SKM-1 (cell line): ENCODE results near the gene PMEL.
A peak's percentile ranks its signal among the peaks of the same experiment; 100 is the strongest.
"Not testable (repeated sequence)": the region's sequence is repeated elsewhere in the genome, so short reads cannot be mapped to it uniquely, and the experiment has no call there.

Experiments
- DNase-seq: peaks from one replicate; lab custom pipeline; 2025; ENCODE audit not compliant: unreplicated experiment; lab: John Stamatoyannopoulos, UW

PMEL gene

DNA sequence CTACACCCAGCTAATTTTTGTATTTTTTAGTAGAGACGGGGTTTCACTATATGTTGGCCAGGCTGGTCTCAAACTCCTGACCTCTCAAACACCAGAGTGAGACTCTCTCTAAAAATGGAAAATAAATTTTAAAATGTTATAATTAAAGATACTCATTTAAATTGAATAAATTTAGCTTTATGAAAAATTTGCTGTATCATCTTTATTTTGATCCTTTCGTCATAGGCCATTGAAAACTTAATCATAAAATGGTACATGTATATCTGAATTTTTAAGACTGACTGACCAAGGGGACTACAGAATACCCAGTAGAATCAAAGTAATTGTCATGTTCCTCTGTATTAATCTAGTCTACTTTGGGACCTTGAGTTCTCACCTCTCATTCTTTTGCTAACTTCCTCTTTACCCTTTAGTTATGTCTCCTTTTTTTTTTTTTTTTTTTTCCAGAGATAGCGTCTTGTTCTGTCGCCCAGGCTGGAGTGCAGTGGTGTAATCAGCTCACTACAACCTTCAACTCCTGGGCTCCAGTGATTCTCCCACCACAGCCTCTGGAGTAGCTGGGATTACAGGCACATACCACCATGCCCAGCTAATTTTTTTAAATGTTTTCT is 17.5 kb upstream of the PMEL start:
- no peak for DNase-seq

- peak; percentile 16 for DNase-seq
Observed at GRCh38 chr12:55982319-55982936, 16.6 kb upstream of the PMEL start.

GRCh38 chr12:55981882-55982281 is 16.0 kb upstream of the PMEL start:
- DNase-seq = not testable (repeated sequence)

DNA sequence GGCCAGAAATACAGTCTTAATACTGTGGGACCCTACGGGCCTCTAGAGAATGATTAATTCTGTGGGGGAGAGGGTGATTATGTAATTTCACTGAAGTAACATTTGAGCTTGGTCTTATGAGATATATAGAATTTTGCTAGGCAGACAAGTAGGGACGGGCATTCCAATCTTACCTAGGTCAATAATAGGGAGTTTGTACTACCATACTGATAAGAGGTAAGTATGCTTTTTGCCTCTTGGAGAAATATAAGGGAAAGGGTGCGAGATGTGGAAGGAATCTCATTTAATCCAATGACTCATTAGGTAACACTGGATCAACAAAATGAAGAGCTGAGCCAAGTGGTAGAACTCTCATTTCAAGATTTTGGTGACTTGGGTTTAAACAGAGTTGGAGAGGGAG is 13.2 kb upstream of the PMEL start:
- DNase-seq = no peak

DNA sequence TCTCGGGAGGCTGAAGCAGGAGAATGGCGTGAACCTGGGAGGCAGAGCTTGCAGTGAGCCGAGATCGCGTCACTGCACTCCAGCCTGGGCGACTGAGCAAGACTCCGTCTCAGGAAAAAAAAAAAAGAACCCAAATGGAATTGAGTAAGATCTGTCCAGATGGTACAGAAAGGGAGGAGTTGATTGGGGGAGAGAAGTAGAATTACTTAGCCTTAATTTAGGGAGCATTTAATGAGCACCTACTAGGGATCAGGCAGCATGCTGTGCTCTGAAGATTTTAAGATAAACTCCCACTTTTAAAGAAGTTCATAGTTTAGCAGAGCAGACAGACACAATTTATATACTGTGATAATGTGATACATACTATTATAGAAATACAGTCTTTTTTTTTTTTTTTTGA is 12.6 kb upstream of the PMEL start:
- no peak for DNase-seq

DNA sequence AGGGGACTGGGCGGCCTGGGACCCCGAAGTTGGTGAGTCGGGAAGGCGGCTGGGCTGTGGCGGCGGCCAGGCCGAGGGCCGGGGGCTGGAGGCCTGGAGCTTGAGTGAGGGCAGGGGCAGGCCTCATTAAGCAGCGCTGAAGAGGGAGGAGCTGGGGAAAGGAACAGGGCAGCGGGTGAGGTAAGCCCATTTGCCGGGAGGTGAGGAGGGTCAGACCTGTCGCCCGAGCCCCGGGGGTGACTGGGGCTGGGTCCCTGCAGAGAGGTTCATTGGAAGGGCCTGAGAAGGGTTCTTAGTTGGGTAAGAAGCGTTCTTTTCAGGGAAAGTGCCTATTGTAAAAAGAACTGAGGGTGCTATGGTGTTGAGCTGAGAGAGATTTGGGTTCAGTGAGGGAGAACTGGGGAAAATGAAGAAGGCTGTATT is 8.5 kb upstream of the PMEL start:
- no peak for DNase-seq

DNA sequence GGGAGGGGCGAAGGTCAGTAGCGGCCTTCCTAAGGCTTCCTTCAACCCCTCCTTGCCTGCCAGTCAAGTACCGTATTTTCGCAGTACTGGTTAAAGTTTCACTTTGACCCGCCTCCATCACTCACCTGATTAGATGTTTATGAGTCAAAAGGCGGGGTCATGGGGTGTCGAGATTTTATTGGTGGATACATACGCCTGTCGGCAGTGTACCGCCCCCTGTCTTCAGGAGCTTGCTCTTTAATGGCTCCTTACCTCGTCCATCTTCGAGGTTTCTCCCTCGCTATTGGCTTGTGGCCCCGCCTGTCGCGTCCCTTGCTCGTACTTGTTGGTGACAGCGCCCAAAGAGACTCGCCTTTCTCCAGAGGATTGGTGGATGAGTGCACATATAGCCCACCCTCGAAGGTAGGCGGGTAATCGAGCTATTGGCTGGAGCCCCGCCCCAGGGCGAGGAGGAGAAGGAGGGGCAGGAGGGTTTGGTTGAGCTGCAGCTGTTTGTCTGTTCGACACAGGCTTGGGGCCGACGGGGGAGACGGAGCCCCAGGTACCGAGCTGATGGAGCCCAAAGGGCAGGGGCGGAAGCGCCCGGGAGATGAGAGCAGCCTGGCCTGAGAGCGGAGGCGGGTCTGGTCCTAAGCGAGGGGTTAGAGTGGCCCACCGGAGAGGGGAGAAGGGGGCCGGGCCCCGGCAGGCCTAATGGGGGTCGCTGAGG is 7.9 kb upstream of the PMEL start, which contains the start of gene RAB5B:
TSS of gene RAB5B (plus strand) at position 480 of the 709 bp plus-strand sequence. CDS start 12,883 bp downstream, outside the sequence.
- DNase-seq = peak; percentile 92

GRCh38 chr12:55972911-55973598 is 7.2 kb upstream of the PMEL start:
- DNase-seq = no peak

- DNase-seq = no peak
Observed at GRCh38 chr12:55972456-55972855, 6.6 kb upstream of the PMEL start.

DNA sequence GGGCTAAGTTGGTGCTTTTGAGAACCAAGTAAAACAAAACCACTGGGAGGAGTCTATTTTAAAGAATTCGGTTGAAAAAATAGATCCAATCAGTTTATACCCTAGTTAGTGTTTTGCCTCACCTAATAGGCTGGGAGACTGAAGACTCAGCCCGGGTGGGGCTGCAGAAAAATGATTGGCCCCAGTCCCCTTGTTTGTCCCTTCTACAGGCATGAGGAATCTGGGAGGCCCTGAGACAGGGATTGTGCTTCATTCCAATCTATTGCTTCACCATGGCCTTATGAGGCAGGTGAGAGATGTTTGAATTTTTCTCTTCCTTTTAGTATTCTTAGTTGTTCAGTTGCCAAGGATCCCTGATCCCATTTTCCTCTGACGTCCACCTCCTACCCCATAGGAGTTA is 6.2 kb upstream of the PMEL start:
- DNase-seq = no peak

DNA sequence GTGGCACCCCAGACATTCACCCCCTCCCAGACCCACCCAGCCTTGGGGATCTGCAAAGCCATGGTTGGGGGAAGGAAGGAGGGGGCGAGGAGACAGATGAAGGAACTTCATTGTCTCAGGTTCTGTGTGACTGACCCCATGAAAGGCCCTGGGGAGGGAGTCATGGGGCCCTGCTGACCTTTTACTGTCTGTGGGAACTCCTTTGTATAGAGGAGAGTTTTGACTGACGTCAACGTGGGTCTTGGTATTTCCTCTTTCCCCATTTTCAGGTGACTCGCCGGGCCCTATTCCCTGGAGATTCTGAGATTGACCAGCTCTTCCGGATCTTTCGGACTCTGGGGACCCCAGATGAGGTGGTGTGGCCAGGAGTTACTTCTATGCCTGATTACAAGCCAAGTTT is 4.9 kb upstream of the PMEL start:
- no peak for DNase-seq

GRCh38 chr12:55969356-55969755 is 3.5 kb upstream of the PMEL start:
- no peak for DNase-seq

DNA sequence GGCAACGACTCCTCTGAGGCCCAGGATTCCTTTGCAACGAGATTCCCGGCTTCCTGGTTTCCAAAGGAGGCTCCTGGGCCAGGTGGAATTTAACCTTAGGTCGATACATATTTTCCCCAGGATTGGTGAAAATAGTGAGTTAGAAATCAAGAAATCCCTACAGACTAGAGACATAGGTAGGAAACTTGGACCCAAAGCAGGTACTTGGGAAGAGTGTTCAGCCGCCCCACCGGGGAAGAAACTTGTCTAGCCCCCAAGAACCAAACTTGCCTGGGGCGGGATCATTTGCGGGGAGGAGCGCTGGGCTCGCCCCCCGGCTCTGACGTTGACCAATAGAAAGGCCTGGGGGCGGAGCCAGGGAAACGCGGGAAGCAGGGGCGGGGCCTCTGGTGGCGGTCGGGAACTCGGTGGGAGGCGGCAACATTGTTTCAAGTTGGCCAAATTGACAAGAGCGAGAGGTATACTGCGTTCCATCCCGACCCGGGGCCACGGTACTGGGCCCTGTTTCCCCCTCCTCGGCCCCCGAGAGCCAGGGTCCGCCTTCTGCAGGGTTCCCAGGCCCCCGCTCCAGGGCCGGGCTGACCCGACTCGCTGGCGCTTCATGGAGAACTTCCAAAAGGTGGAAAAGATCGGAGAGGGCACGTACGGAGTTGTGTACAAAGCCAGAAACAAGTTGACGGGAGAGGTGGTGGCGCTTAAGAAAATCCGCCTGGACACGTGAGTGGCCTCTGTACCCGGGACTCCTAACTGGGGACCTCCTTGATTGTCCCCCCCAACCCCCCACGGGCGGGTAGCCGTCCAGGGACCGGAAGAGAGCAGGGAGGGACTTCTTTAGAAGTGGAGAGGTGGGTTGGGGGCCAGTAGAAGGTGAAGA is 803 bp upstream of the PMEL start, which contains the start of gene CDK2:
TSS of gene CDK2 (plus strand) at position 423 of the 874 bp plus-strand sequence. CDS start at position 602, 179 bp downstream.
- peak; percentile 40 for DNase-seq

GRCh38 chr12:55965240-55965639 is 602 bp downstream of the PMEL start:
- no peak for DNase-seq

DNA sequence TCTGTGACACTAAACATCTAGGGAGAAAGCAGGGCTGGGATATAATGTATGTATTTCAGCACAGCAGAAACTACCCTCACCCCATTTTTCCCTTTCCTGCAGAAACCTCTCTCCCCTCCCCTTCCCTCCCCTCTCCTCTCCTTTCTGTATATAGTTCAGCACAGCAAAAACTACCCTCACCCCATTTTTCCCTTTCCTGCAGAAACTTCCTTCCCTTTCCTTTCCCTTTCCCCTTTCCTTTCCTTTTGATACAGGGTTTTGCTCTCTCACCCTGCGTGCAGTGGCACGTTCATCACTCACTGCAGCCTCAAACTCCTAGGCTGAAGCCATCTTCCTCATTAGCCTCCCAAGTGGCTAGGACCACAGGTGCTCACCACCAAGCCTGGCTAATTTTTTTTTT is 2.1 kb downstream of the PMEL start:
- no peak for DNase-seq

DNA sequence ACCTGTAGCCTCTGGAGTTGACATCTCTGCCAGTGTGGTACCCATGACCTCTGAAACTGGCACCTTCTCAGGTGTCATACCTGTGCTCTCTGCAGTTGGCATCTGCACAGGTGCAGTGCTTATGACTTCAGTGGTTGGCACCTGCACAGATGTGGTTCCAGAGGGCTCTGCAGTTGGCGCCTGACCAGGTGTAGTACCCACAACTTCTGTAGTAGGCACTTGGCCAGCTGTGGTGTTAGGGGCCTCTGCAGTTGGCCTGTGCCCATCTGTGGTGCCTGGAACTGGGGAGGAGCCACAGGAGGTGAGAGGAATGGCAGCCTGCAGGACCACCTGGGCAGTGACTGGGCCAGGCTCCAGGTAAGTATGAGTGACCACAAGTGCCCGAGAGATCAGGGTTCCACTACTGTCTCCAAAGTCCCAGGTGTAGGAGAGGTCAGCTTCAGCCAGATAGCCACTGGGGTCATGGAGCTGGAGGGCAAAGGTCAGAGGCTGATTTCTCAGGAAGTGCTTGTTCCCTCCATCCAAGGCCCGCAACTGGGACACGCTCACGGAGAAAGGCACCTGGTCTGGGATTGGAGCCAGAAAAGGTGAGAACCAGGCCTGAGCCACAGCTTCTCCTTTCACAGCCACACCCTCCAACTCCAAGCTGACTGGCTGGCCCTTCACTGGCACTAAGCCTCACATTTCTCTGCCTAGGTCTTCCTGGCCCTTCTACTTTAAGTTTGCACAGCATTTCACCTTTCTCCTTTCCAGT is 8.6 kb downstream of the PMEL start:
- DNase-seq = no peak

DNA sequence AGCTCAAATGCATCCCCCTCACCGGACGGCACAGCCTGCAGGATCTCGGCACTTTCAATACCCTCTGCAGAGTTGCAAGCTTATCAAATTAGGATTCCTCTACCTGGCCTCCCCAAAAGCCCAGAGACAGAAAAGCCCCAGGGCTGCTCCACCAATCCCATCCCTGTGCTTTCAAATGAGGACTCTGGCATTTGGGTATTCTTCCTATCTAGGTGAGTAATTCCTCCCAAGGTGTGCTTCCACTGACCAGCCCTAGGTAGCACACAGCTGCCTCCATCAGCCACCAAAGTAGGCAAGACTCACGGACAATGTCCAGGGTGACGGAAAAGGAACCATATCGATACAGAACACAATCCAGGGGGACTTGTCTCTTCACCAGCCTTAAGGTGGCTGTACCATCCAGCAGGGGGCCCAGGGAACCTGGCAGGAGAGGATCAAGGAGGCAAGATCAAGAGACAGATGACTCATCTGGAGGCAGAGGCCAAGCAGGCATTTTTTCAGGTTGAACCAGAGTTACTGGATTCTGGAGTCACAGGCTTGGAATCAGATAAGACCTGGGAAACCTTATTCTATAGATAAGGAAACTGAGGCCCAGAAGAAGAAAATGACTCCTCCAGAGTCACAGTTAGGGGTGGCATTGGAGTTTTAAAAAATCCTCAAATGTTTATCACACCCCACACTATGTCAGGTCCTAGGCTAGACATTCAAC is 9.9 kb downstream of the PMEL start:
- no peak for DNase-seq

- DNase-seq = no peak
Observed at GRCh38 chr12:55955344-55955743, 10.5 kb downstream of the PMEL start.

DNA sequence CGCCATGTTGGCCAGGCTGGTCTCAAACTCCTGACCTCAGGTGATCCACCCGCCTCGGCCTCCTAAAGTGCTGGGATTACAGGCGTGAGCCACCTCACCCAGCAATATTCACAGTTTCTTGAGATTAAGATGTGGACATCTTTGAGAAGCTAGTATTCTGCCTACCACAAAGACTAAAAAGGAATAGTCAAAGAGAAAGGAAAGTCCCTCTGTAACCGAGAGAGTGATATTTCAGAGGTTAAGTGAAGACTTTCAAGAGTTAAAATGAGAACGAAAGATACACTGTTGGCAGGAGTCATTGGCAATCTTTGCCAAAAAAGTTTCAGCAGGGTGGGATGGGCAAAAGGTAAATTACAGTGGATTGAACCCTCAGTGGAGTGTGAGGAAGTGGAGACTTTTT is 19.3 kb downstream of the PMEL start:
- no peak for DNase-seq
